ENCODE measurements around the gene GNAZ.

Gene GNAZ

DNA sequence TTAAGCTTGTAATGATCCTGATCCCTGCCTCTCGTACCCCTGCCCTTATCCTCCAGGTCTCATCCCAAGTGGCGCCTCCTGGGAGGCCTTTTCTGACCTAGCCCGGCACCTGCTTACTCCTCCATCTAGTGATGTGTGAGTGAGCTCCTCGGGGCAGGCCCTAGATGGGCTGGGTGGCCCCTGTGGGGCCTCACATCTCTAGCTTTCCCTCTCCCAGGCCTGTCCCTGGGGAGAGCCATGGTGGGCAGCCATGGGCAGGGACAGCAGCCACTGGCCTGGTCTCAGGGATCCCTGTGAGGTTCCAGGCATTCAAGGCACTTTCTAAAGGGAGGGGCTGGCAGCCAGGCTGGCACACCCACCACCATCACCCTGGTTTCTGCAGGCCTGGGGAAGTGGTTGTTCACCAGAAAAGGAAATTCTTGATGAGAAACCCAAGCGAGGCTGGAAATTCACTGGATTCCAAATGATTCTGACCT is 27.9 kb downstream of the GNAZ start:
- peak in 8 of 42 donors; percentile 30 to 63 (median 48) for DNase-seq
- intact Hi-C loops (cut with DNase I), result no loop called here

DNA sequence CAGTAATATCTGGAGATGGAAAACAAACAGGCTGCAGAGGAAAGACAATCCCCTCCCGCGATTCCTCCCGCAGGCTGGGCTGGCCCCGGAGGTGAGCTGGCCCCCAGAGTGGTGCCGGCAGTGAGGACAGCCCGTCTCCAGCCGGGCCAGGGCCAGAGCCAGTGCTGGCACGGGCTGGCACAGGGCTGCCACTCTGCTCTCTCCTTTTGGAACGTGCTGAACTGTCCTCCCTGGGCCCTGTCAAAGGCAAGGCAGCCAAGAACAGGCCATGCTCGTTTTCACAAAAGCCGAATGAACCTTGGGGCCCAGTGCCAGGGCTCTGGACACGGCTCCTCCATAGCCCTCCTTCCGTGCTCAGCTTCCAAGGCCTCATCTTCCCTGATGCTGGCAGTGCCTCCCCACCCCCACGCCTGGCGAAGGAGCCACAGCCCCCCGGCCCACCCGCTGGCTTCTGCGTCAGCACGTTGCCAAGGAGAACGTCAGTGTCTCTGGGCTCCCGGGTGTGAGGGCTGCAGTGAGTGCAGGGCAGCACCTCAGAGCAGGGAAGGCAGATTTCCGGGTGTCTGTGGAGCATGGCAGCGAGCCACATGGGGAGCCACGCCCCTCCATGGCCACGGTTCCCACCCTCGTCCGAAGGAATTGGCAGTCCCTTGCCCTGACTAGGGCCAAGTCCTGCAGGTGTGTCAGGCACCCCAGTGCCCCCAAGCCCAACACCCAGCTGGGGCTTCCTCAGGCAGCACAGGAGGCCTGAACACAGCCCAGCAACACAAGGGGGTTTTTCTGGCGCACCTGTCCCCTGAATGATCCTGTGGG is 28.6 kb downstream of the GNAZ start:
- DNase-seq, result peak in 40 of 42 donors; percentile 41 to 79 (median 64)
- intact Hi-C loops (cut with DNase I), result no loop called here

DNA sequence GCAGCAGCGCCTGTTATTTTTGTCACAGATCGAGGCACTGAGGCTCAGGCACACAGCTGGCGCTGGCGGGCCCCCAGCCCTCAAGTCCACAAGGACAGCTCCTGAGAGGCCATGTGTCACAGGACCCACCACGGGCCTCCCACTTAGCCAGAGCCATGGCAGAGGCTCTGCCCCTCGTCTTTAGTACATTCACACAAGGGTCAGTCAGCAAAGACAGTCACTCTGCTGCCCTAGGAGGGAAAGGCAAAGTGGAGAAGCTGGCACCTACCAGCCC is 29.1 kb downstream of the GNAZ start:
- DNase-seq, result no peak
- intact Hi-C loops (cut with DNase I), result no loop called here

DNA sequence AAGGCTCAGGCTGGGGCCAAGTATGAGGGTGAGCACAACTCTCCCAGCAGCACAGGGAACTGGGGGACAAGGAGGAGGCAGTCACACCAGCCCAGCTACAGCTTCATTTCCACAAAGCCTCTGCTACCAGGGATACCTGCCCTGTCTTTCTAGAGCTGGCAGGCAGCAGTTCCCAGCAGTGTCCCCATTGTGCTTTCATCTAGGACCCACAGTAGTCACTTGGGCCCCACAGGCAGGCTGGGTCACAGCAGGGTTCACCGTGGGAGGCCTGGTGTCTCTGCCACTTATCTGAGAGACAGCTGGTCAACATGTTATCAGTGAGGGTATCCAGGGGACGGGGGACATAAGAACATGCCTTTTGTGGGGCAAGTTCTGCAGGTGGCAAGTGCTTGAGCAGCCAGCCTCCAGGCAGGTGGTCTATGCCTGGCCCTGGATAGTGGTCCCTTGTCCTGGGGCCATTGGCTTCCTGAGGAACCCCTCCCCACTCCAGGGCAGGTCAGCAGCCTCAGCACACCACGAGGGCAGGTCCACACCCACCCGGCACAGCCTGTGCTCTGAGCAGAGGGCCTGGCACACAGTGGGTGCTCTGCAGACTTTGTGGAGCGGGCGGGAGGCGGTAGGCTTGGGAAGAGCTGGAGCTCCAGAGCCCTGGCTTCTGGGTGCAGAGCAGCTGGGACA is 29.9 kb downstream of the GNAZ start:
- intact Hi-C loops (cut with DNase I), result no loop called here
- no peak for DNase-seq

DNA sequence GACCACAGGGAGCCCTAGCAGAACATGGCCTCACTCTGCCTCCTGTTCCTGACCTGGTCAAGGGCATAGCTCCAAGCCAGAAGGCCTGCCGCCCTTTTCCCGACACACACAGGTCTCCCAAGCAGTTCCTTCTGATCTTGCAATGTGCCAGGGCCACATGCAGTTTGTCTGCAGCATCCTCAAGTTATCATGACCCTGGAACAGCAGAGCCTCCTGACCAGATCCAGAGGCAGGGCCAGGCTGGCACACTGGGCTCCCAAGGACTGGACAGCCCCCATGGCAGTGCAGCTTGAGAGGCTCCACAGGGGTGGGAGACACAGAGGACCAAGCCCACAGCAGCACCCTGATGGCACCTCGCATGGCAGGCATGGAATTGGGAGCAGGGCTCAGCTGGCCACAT is 31.2 kb downstream of the GNAZ start:
- no peak for DNase-seq
- intact Hi-C loops (cut with DNase I), result no loop called here

DNA sequence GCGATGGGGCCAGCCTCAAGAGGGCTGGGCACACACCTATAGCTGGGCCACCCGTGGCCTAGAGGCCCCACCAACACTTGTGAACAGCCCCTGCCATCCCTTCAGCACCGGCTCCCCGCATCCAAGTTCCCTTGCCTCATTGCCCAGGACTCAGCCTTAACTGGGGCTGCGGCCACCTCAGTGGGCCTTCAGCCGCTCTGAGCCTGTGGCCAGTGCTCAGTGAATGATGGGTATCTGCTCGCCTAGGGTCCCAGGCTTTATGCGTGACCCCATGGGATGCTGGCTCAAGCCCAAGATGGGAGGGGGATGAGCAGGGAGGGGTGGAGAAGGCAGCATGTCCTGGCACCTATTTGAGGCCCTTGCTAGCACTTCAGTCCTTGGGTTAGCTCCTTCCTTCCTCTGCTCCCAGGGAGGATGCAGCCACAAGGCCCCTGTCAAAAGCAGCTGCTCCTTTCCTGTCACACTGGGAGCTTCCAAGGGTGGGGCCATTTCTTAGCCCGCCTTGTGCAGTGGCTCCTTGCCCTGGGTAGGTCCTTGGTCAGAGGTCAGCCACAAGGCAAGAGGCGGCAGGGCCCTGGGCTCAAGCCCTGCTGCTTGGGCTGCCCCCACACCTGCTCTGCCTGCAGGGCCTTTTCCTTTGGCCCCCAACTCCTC is 31.8 kb downstream of the GNAZ start:
- no peak for DNase-seq
- intact Hi-C loops (cut with DNase I), result no loop called here

DNA sequence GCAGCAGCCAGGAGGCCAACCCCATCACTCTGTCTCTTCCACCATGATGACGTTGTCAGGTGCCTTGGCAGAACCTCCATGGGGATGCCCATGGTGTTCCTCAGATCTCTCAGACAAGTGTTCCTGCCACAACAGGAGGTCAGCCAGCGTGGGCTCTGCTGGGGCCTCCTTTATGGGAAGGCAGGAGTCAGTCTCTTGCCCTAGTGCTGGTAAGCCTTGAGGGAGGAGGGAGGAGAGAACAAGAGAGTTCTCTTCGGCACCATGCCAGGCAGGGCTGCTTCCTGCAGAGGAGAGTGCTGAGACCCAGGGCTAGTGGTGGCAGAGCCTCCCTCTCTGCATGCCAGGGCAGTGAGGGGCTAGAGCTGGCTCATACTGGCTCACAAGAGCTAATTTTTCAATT is 32.5 kb downstream of the GNAZ start:
- intact Hi-C loops (cut with DNase I), result no loop called here

DNA sequence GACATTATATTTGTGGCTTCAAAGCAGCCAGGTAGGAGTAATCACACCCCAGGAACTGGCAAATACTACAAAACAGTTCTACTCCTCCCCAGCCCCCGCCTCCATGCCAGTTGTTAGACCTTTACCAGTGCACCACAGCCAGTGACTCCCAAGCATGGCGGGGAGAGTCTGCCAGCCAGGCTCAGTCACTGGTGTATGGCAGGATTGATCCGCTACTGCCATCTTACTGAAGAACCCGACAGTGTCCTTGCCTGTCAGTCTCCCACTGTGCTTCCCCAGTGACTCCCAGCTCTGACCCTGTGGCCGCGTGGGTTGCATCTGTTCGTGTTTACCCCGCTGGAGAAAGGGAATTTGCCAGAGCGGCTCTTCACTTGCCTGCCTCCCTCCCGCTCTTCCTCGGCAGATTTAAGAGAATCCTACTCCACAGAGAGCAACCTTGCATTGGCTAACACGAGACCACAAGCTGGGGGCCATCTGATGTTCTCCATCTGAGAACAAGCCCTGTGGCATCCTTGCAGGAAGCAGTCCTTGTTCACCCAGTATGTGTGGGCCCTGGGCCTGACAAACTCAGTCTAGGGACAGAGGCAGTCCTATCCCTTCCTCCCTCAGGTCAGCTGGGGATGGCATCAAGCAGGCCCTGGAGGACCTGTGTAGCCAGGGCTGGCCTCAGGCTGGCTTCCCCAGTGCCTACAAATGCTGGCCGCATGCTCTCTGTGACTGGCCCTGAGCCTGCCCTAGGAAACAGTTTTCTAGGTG is 33.1 kb downstream of the GNAZ start:
- intact Hi-C loops (cut with DNase I), result no loop called here
- DNase-seq, result peak in 11 of 42 donors; percentile 37 to 72 (median 51)

More for the DNA sequence above, 32.5 kb downstream of the GNAZ start:
- DNase-seq, result peak in 5 of 42 donors; percentile 34 to 57 (median 38)

DNA sequence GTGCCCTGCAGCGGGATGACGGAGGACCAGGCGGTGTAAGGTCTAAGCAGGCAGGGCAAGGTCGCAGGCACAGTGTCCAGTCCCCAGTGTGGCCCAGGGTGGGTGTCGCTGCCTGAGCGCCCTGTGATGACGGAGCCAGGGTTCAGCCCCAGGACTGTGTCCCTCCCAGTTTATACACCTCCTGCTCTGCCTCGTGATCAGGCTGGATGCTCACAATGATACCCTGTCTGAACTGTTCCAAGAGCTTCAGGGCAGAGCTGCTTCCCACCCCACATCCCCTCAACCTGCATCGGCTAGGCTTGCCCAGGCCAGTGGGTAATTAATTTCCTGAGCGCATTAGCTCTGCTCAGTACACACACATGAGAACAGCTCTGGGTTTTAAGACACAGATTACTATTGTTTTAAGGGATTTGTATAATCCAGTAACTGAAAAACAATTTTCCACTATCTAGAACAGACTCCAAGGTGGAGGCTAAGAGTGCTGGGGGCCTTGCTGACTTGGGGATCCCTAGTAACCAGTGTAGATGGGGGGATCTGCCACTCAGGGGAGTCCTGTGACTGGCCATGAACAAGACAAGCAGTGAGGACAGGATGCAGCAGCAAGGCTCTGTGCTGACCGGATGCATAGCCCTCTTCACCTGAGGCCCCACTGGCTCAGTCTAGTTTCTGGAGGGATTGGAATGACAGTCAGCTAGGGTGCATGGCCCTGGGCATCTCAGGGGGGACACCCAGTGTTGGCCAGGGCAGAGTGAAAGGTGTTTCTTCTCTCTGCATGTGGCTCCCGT is 34.1 kb downstream of the GNAZ start:
- intact Hi-C loops (cut with DNase I), result no loop called here
- no peak for DNase-seq

DNA sequence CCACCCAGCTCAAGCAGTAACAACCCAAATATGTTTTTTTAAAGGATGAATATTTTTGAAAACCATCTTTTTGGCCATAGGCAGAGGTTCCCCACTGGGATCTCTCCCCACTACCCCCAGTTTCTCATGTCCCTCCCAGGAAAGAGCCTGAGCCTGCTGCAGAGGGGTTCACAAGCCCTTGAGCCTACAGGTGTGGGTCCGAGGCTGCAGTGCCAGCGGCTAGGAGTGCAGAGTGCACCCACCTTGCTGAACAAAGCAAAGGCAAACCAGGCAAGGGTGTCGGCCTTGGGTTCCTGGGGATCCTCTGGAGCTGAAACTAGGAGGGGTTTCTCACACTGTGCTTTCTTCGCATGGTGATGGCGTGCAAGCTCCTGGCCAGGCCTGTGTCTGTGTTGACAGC is 35.0 kb downstream of the GNAZ start:
- no peak for DNase-seq
- intact Hi-C loops (cut with DNase I), result no loop called here

DNA sequence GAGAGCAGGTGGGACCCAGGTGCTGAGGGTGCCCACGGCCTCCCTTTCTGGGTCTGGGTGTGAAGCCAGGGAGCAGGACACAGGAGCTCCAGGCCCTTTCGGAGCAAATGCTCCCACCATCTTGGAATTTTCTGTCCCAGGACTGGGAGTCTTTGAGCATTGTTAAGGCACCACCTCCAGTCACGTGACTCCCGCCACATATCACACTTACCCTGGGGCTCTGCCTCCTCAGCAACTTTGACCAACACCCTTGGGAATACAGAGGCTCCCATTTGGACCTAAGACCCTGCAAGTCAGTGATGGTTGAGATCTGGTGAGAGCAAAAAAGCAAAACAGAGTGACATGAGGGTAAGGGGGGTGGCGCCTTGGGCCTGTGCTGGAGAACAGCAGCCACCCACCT is 35.6 kb downstream of the GNAZ start:
- DNase-seq, result no peak
- intact Hi-C loops (cut with DNase I), result no loop called here

DNA sequence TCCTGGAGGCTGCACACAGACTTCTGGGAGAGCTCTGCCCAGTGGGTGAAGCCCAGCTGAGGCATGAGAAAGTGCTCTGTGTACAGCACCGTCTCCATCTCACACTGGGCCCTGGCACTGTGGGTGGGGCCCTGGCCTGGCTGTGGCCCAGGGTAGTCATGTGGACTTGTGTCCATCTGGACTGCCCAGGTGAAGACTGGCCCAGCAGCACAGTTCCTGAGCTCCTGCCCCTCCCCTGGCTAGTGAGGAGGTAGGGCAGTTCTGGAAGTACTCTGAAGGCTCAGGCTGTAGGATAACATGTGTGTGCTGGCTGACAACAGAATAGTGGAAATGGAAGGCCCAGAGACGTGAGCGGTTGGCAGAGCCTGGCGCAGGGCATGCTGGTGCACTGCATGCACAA is 36.0 kb downstream of the GNAZ start:
- intact Hi-C loops (cut with DNase I), result no loop called here

DNA sequence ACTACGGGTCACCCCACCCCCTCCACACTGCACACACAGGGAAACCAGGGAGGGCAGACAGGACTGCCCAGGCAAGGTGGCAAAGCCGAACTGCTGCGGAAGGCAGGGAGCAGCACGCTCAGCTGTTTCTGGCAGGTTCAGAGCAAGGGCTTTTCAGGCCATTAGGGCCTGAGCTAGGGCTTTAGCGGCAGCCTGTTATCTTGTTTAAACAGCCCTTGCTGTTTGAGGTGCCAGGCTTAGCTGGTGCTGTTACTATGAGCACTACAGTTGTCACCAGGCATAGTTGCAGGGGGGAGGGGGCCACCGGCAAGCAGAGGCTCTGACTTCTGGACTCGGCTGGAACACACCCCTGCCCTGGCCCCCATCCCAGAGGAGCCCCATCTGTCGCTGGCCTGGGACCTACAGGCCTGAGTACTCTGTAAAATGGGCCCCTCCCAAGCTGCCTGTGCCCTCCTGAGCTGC is 36.6 kb downstream of the GNAZ start:
- intact Hi-C loops (cut with DNase I), result no loop called here
- DNase-seq, result no peak

More for the DNA sequence above, 36.0 kb downstream of the GNAZ start:
- no peak for DNase-seq

DNA sequence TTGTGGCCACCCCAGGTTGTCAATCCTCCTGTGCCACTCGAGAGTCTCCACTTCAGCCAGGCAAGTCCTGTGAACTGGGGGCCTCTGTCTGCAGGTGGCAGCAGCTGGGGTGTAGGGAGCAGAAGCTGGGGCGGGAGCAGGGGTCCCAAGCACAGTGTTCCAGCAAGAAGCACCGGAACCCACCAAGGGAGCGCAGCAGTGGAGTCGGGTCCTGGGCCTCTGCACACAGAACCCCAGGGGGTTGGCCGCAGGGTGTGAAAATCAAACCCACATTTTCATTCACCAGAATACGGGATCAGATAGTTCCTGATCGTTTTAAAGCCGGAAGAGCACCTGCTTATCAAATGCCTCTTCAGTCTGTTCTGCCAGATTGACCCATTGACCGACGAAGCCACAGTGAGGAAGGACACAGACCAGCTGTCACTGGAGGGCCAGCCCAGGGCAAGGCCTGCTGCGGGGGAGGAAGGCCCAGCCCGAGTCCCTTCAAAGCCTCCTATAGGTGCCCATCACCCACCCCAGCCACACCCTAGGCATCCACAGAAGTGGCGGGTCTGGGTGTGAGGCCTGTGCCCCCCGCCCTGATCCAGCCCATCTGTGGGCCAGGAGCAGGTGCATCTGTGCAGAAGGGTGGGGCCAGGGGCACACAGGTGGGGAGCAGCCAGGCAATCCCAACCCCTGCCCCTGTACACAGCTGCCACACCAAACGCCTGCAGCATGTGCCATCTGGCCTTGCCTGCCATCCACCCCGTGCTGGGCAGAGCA is 37.3 kb downstream of the GNAZ start:
- DNase-seq, result no peak
- intact Hi-C loops (cut with DNase I), result no loop called here

DNA sequence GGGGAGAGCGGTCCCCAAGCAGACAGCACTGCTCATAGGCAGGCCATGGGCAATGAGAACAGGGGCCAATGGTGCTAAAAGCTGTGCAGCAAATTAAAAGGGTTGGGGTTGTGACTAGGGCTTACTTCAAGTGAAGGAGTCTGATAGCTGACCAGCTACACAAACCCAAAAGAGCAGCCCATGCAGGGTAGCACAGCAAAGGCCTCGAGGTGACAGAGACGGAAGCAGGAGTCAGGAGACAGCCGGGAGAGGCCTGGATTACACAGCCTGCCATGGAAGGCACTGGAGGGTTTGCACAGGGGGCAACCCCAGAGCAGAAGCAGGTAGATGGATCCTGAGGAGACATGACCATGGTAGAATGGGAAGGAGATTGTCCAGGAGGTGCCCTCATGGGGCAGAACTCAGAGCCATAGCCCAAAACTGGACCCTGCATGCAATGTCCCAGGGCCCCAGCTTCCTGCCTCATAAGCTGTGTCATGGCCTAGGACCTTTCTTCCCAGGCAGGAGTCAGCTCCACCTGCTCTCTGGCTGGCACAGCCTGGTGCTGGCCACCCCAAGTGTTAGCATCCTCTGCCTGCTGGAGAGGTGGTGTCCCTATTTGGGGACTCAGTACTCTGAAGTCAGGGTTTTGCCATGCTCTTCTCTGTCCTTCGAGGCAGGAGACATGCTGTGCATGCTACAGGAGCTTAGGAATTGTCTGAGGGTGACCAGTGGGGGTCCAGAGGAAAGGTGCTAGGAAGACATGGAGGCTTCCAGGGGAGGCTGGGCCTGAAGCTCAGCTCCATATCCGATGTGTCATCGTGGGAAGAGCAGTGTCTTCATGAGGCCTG is 38.1 kb downstream of the GNAZ start:
- DNase-seq, result no peak
- intact Hi-C loops (cut with DNase I), result no loop called here

DNA sequence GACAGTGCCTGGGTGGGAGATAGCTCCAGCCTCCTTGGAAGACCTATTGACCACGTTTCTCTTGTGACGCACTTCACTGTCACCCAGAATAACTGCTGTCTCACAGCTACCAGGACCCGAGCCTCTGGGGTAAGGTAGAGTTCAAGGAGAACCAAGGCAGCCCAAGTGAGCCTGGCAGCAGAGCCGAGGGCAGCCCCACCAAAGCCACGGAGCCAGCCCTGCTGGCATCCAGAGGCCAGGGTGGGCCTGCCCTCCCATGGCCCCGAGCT is 38.7 kb downstream of the GNAZ start:
- intact Hi-C loops (cut with DNase I), result no loop called here
- no peak for DNase-seq

DNA sequence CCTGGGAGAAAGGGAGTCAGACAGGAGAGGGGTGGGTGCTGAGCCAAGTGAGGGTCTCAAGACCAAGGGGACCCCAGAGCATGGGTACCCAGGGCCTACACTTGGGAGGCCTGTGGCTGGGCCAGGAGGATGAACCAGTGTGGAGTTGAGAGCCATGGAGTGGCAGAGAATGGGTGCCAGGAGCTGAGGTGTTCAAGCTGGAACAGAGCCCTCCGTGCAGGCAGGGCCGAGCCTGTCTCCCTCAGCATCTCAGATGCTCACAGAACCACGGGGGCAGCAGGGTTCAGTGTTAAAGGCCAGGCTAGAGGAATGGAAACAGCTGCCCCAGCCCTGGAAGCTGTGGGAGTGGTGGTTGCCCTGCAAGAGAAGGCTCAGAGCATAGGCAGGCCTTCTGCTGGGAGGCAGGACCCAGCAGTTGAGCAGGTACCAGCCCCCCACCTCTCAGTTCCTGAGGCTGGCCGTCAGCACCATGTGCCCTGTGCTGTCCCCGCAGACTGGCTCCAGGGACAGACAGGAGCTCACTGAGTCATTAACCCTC is 39.2 kb downstream of the GNAZ start:
- intact Hi-C loops (cut with DNase I), result no loop called here
- DNase-seq, result no peak
